Upper lobe of left lung (tissue), 6 donors: ENCODE results near the gene SLC10A7. TPM values are rescaled to one million over a fixed set of nuclear protein-coding genes. Genes with fewer than 3 reads are reported as not detected.

Source experiments
- ATAC-seq, 2 donors: fragments of 200-7000 bp; cut with Tn5 transposase; one replicate each; pipeline ENCODE4 v1.9.1; 2022; ENCODE audit warnings: mild to moderate bottlenecking in 2 of 2, moderate library complexity in 2 of 2; ENCODE audit not compliant: low FRiP score in 2 of 2
- DNase-seq, 2 donors: peaks; one replicate each; pipeline ENCODE4 v3.0.0-alpha.2; 2019 to 2020
- H3K27ac ChIP-seq, 4 donors: fragments of 200-600 bp; sonication (generic); one replicate each; pipeline ENCODE4 v1.5.1; 2016 to 2019
- H3K27me3 ChIP-seq, 4 donors: fragments of 200-600 bp; sonication (generic); one replicate each; pipeline ENCODE4 v1.5.1; 2017 to 2019
- H3K36me3 ChIP-seq, 4 donors: fragments of 200-600 bp; sonication (generic); one replicate each; pipeline ENCODE4 v1.5.1; 2016 to 2019
- H3K4me1 ChIP-seq, 4 donors: fragments of 200-600 bp; sonication (generic); one replicate each; pipeline ENCODE4 v1.5.1; 2018 to 2019
- H3K4me3 ChIP-seq, 4 donors: fragments of 200-600 bp; sonication (generic); one replicate each; pipeline ENCODE4 v1.5.1; 2017 to 2019; ENCODE audit warnings: mild to moderate bottlenecking in 2 of 4, moderate library complexity in 1 of 4
- H3K9me3 ChIP-seq, 4 donors: fragments of 200-600 bp; sonication (generic); one replicate each; pipeline ENCODE4 v1.5.1; 2018 to 2019
- CTCF ChIP-seq, 6 experiments: fragments of 450-650 bp in 4 of 6; fragments of 200-600 bp in 2 of 6; sonication (generic) in 2 of 6; IDR thresholded peaks; one replicate each; pipeline ENCODE4 v1.5.1; 2016 to 2019; ENCODE audit warnings: antibody characterized with exemption in 6 of 6
- EP300 ChIP-seq, 4 donors: sonication (generic); formaldehyde crosslinking; IDR thresholded peaks; one replicate each; pipeline ENCODE4 v1.5.1; 2017; ENCODE audit warnings: antibody characterized with exemption in 4 of 4, control low read depth in 2 of 4
- POLR2A ChIP-seq, 4 donors: fragments of 450-650 bp; IDR thresholded peaks; one replicate each; pipeline ENCODE4 v1.5.1; 2016 to 2017; ENCODE audit warnings: antibody characterized with exemption in 4 of 4, mild to moderate bottlenecking in 2 of 4
- POLR2AphosphoS5 ChIP-seq, 2 donors: sonication (generic); formaldehyde crosslinking; IDR thresholded peaks; one replicate each; pipeline ENCODE4 v1.5.1; 2017; ENCODE audit warnings: antibody characterized with exemption in 2 of 2
- WGBS, 2 donors: methylation state at CpG; one replicate each; pipeline ENCODE4 v1.1.5; 2017 to 2018; 5-methylcytosine and 5-hydroxymethylcytosine counted together
- total RNA-seq, 6 donors: library from RNA; depleted of rRNA in 4 of 6; stranded (reverse); fragments of >200 nt in 4 of 6; gene quantifications; one replicate each; pipeline versions ENCODE4 v1.1.0 to v1.2.1, GENCODE V29; 2016 to 2021
- donor health status: DM: no; HTN: no; CAD: no; lungs with moderate emphysema.
- donor health status: DM: no; HTN: yes; CAD: no; lungs with severe emphysema.

The SLC10A7 gene
- total RNA-seq, 6 donors from 2014 or later, result 11.1 to 20.9 (median 14.1) TPM

DNA sequence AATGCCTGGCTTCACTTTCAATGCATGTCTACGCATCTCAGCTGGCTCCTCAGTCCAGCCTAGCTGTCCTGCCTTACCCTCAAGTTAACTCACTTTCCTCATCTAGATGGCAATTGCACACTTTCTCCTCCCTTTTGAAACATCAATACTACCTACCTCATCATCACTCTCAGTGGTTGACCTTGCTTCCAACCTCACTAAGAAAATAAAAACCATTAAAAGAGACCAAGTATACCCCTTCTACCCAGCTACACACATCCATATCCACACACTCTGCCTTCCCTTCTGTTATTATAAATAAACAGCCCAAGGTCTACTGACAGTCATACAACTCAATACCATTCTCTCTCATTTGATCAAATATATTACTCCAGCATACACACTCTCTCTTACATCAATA, 21.5 kb downstream of the SLC10A7 start:
- Histone ChIP-seq H3K36me3 (peaks cover 0 to 26% (median 9%) of the 10 kb centered on the region in 4 donors), H3K4me1 (peaks cover 0 to 6% (median 0%) of the 10 kb centered on the region in 4 donors), H3K4me3 (no peak overlapping the region), H3K9me3 (no peaks in the 10 kb centered on the region), H3K27ac (no peak overlapping the region), H3K27me3 (no peaks in the 10 kb centered on the region)
- no peak for TF ChIP-seq EP300 (IDR thresholded peaks at IDR 0.05)
- no peak for TF ChIP-seq POLR2AphosphoS5 (IDR thresholded peaks at IDR 0.05)
- no peak for TF ChIP-seq POLR2A (IDR thresholded peaks at IDR 0.05)
- TF ChIP-seq CTCF (IDR thresholded peaks at IDR 0.05), result no peak
- DNase-seq (no peak), ATAC-seq (no peak)
- WGBS, 2 donors, result 100% methylated on average over 1 of the region's 1 CpG

DNA sequence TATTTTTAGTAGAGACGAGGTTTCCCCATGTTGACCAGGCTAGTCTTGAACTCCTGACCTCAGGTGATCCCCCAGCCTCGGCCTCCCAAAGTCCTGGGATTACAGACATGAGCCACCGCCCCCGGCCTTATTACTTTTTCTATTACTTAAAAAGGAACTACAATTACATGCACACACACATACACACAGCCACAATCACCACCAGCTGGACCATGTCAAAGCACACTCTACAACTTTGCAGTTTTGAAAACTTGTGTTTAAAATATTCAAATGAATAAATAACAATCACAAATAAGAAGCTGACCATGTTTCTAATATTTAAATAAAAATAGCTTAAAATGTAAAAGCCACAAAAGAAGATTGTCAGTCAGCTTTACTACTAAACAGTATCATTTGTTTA, 23.4 kb downstream of the SLC10A7 start:
- H3K4me3 ChIP-seq, result no peak overlapping the region
- H3K27me3 ChIP-seq, result no peaks in the 10 kb centered on the region
- TF ChIP-seq POLR2AphosphoS5 (IDR thresholded peaks at IDR 0.05) (no peak), CTCF (IDR thresholded peaks at IDR 0.05) (no peak), EP300 (IDR thresholded peaks at IDR 0.05) (no peak), POLR2A (IDR thresholded peaks at IDR 0.05) (no peak)
- H3K9me3 ChIP-seq, result no peaks in the 10 kb centered on the region
- DNase-seq (no peak), ATAC-seq (no peak)
- H3K27ac ChIP-seq, result no peak overlapping the region
- 80 to 82% methylated on average over 4 of the region's 4 CpGs for WGBS, 2 donors
- peaks cover 0 to 13% (median 9%) of the 10 kb centered on the region in 4 donors for H3K36me3 ChIP-seq
- H3K4me1 ChIP-seq, result peaks cover 0 to 6% (median 0%) of the 10 kb centered on the region in 4 donors

DNA sequence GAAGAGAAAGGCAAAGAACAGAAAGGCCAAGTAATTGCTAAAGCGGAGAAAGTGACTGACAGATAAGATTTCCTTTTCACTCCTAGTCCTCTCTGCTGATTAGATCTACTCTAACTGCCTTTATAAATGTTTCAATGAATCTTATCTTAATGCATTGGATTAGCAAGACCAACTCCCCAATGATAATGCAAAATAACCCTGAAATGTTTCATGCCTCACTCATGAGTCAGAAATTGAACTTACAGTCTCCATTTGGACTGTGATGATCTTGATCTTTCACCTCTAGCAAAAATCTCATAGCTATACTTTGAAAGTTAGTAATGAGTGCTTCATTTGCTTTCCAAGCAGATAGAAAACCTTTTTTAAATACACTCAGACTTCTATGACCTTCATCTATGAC, 26.5 kb downstream of the SLC10A7 start:
- H3K4me3 ChIP-seq, result no peak overlapping the region
- H3K27me3 ChIP-seq, result no peaks in the 10 kb centered on the region
- 83 to 96% methylated on average over 1 of the region's 1 CpG for WGBS, 2 donors
- H3K9me3 ChIP-seq, result no peaks in the 10 kb centered on the region
- no peak for ATAC-seq
- DNase-seq, result no peak
- H3K4me1 ChIP-seq, result peaks cover 0 to 6% (median 0%) of the 10 kb centered on the region in 4 donors
- TF ChIP-seq POLR2AphosphoS5 (IDR thresholded peaks at IDR 0.05) (no peak), EP300 (IDR thresholded peaks at IDR 0.05) (no peak), CTCF (IDR thresholded peaks at IDR 0.05) (no peak), POLR2A (IDR thresholded peaks at IDR 0.05) (no peak)
- no peak overlapping the region for H3K27ac ChIP-seq
- H3K36me3 ChIP-seq, result no peaks in the 10 kb centered on the region

DNA sequence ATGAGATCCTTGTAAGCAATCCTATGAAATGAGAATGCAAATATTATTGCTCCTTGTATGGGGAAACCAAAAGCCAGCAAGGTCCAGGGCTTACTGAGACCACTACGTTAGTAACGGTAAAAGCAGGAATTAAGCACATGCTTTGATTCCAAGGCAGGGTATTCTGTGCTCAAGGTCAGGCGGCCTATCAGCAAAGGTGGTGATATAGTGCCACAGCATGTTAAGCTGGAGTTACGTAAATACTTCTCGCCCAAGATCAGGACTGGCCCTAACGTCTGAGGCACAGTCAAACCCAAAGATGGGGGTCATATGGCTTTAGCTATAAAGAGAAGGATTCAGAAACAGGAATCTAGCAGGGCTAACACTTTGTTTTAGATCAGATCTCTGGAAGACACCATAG, 27.6 kb downstream of the SLC10A7 start:
- WGBS, 2 donors, result 83 to 96% methylated on average over 6 of the region's 6 CpGs
- TF ChIP-seq POLR2A (IDR thresholded peaks at IDR 0.05) (no peak), CTCF (IDR thresholded peaks at IDR 0.05) (no peak), POLR2AphosphoS5 (IDR thresholded peaks at IDR 0.05) (no peak), EP300 (IDR thresholded peaks at IDR 0.05) (no peak)
- no peak for DNase-seq
- Histone ChIP-seq H3K4me1 (peaks cover 0 to 6% (median 0%) of the 10 kb centered on the region in 4 donors), H3K27ac (no peak overlapping the region), H3K36me3 (no peaks in the 10 kb centered on the region), H3K4me3 (no peak overlapping the region), H3K9me3 (no peaks in the 10 kb centered on the region), H3K27me3 (no peaks in the 10 kb centered on the region)
- ATAC-seq, result no peak

- Histone ChIP-seq H3K27ac (no peak overlapping the region), H3K4me1 (no peaks in the 10 kb centered on the region), H3K27me3 (no peaks in the 10 kb centered on the region), H3K36me3 (no peaks in the 10 kb centered on the region), H3K9me3 (no peaks in the 10 kb centered on the region), H3K4me3 (no peak overlapping the region)
- WGBS, 2 donors, result 72 to 81% methylated on average over 2 of the region's 2 CpGs
- DNase-seq, result no peak
- TF ChIP-seq POLR2A (IDR thresholded peaks at IDR 0.05), result no peak
- no peak for TF ChIP-seq CTCF (IDR thresholded peaks at IDR 0.05)
- TF ChIP-seq POLR2AphosphoS5 (IDR thresholded peaks at IDR 0.05), result no peak
- TF ChIP-seq EP300 (IDR thresholded peaks at IDR 0.05), result no peak
- ATAC-seq, result no peak
These were observed 31.6 kb downstream of the SLC10A7 start for GRCh38 chr4:146490106-146490505.
